GM12875 (cell line): ENCODE data around the gene HSF5.
"Not testable (repeated sequence)": the region's sequence is repeated elsewhere in the genome, so short reads cannot be mapped to it uniquely, and the experiment has no call there.

Source experiments
- H3K4me3 ChIP-seq: one replicate; pipeline ENCODE4 v1.5.1; 2011; ENCODE audit warnings: low read depth, low read length, control low read depth
- CTCF ChIP-seq: IDR thresholded peaks from 2 replicates; pipeline ENCODE4 v1.5.1; 2011; ENCODE audit warnings: low read depth, mild to moderate bottlenecking, control low read depth, inconsistent platforms, low read length, moderate library complexity, borderline replicate concordance; ENCODE audit not compliant: insufficient read depth

Gene HSF5

DNA sequence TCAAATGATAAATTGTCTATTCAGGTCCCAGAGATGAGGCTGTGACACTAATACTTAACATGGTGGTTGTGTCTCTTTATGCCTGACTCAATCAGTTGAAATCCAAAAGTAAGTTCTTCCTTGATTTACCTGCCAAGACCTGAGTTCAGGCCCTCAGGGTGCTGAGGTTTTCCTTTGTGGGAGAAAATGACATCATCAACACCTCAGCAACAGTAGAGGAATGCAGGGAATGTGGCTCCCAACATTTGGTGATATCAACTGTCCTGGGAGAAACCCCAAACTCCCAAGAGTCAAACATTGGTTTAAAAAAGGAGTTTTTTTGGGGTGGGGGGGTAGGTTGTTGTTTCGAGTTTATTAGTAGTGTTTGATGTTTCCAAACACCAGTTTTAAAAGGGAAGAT lies 85.5 kb downstream of the HSF5 start:
- no peak overlapping the region for H3K4me3 ChIP-seq
- no peak for TF ChIP-seq CTCF

GRCh38 chr17:58402047-58402446 lies 86.2 kb downstream of the HSF5 start:
- H3K4me3 ChIP-seq, result no peak overlapping the region
- no peak for TF ChIP-seq CTCF

- no peak for TF ChIP-seq CTCF
- no peak overlapping the region for H3K4me3 ChIP-seq
Measured at GRCh38 chr17:58401287-58401686, 86.9 kb downstream of the HSF5 start.

DNA sequence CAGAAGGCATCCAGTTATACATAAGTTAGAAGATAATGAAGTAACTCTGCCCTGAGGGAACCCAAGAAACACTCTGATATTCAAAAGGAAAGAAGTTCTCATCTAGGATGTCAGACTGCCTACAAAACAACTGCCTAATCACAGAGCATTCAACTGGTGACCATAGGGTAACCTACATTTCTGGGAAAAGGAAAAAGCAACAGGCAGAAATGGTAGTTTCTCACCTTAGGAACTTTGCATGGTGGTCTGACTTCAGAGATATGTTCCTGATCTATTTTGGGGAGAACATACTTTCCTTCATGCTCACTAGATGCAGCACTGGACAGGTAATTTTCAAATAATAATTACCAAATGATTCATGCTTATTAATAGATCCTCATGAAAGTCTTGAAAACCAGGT lies 87.4 kb downstream of the HSF5 start:
- no peak for TF ChIP-seq CTCF
- H3K4me3 ChIP-seq, result no peak overlapping the region

GRCh38 chr17:58399974-58400373 lies 88.2 kb downstream of the HSF5 start:
- H3K4me3 ChIP-seq, result no peak overlapping the region
- no peak for TF ChIP-seq CTCF

GRCh38 chr17:58398574-58399266 lies 89.5 kb downstream of the HSF5 start:
- H3K4me3 ChIP-seq, result no peak overlapping the region
- TF ChIP-seq CTCF, result no peak

DNA sequence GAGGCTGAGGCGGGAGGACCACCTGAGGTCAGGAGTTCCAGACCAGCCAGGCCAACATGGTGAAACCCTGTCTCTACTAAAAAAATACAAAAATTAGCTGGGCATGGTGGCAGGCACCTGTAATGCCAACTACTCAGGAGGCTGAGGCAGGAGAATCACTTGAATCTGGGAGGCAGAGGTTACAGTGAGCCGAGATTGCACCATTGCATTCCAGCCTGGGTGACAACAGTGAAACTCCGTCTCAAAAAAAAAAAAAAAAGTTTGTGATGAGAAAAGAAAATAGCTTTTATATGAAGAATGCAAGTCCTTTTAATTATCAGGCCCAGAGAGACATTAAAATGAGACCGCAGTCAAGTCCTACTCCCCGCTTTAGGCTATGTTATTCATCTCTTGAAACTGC lies 90.8 kb downstream of the HSF5 start:
- H3K4me3 ChIP-seq, result not testable (repeated sequence)

GRCh38 chr17:58396173-58396572 lies 92.0 kb downstream of the HSF5 start:
- TF ChIP-seq CTCF, result no peak
- H3K4me3 ChIP-seq, result no peak overlapping the region
